HG03558 (cell line): ENCODE data around the gene MRPS15.

ENCODE experiments used
- ATAC-seq: cut with Tn5 transposase; IDR thresholded peaks from one replicate; pipeline ENCODE4 v1.9.1; 2021; ENCODE audit warnings: moderate number of reproducible peaks; ENCODE audit not compliant: unreplicated experiment; ENCODE audit errors: extremely low read depth

Gene MRPS15

GRCh38 chr1:36432616-36433015, 31.6 kb downstream of the MRPS15 start:
- no peak for ATAC-seq

GRCh38 chr1:36425791-36426190, 38.4 kb downstream of the MRPS15 start:
- no peak for ATAC-seq

- no peak for ATAC-seq
Observed at GRCh38 chr1:36421649-36422048, 42.5 kb downstream of the MRPS15 start.

GRCh38 chr1:36420836-36421317, 43.3 kb downstream of the MRPS15 start:
- no peak for ATAC-seq

GRCh38 chr1:36420409-36420808, 43.8 kb downstream of the MRPS15 start:
- ATAC-seq, result no peak

GRCh38 chr1:36419569-36419968, 44.6 kb downstream of the MRPS15 start:
- ATAC-seq, result no peak

GRCh38 chr1:36419140-36419539, 45.0 kb downstream of the MRPS15 start:
- ATAC-seq, result no peak

- no peak for ATAC-seq
Observed at GRCh38 chr1:36417931-36418330, 46.3 kb downstream of the MRPS15 start.

GRCh38 chr1:36415661-36416326, 48.4 kb downstream of the MRPS15 start:
- ATAC-seq, result no peak

GRCh38 chr1:36414384-36414783, 49.8 kb downstream of the MRPS15 start:
- ATAC-seq, result no peak

- ATAC-seq, result no peak
Observed at GRCh38 chr1:36411674-36412648, 52.2 kb downstream of the MRPS15 start.

- ATAC-seq, result no peak
Observed at GRCh38 chr1:36408479-36408878, 55.7 kb downstream of the MRPS15 start.

- ATAC-seq, result no peak
Observed at GRCh38 chr1:36406440-36406839, 57.7 kb downstream of the MRPS15 start.
